ENCODE data around the gene METTL24.
A peak's percentile ranks its signal among the peaks of the same experiment; 100 is the strongest.

Gene METTL24

GRCh38 chr6:110341663-110342596, 16.2 kb downstream of the METTL24 start:
- peaks cover 1% of the 10 kb centered on the region for H3K27me3 ChIP-seq (replicated peaks; ENCODE audit: control insufficient read depth, insufficient read depth, low read length)
- TF ChIP-seq, protein P1, sequence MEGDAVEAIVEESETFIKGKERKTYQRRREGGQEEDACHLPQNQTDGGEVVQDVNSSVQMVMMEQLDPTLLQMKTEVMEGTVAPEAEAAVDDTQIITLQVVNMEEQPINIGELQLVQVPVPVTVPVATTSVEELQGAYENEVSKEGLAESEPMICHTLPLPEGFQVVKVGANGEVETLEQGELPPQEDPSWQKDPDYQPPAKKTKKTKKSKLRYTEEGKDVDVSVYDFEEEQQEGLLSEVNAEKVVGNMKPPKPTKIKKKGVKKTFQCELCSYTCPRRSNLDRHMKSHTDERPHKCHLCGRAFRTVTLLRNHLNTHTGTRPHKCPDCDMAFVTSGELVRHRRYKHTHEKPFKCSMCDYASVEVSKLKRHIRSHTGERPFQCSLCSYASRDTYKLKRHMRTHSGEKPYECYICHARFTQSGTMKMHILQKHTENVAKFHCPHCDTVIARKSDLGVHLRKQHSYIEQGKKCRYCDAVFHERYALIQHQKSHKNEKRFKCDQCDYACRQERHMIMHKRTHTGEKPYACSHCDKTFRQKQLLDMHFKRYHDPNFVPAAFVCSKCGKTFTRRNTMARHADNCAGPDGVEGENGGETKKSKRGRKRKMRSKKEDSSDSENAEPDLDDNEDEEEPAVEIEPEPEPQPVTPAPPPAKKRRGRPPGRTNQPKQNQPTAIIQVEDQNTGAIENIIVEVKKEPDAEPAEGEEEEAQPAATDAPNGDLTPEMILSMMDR (IDR thresholded peaks at IDR 0.05; ENCODE audit: insufficient read depth, low read length, poor library complexity, severe bottlenecking), result peak; percentile 38
- no peak overlapping the region for H3K4me3 ChIP-seq (replicated peaks; ENCODE audit: low read depth, low read length)
- DNase-seq (ENCODE audit: extremely low read depth, insufficient read length), result no peak
- H3K36me3 ChIP-seq (ENCODE audit: control insufficient read depth, insufficient read depth, low read length), result no peaks in the 10 kb centered on the region

GRCh38 chr6:110341067-110341466, 17.1 kb downstream of the METTL24 start:
- peaks cover 1% of the 10 kb centered on the region for H3K27me3 ChIP-seq (replicated peaks; ENCODE audit: control insufficient read depth, insufficient read depth, low read length)
- no peak overlapping the region for H3K4me3 ChIP-seq (replicated peaks; ENCODE audit: low read depth, low read length)
- TF ChIP-seq, protein P1 (IDR thresholded peaks at IDR 0.05; ENCODE audit: insufficient read depth, low read length, poor library complexity, severe bottlenecking), result no peak
- H3K36me3 ChIP-seq (ENCODE audit: control insufficient read depth, insufficient read depth, low read length), result no peaks in the 10 kb centered on the region
- no peak for DNase-seq (ENCODE audit: extremely low read depth, insufficient read length)

GRCh38 chr6:110340392-110340965, 17.7 kb downstream of the METTL24 start:
- no peak for DNase-seq (ENCODE audit: extremely low read depth, insufficient read length)
- no peaks in the 10 kb centered on the region for H3K36me3 ChIP-seq (ENCODE audit: control insufficient read depth, insufficient read depth, low read length)
- TF ChIP-seq, protein P1 (IDR thresholded peaks at IDR 0.05; ENCODE audit: insufficient read depth, low read length, poor library complexity, severe bottlenecking), result no peak
- peaks cover 1% of the 10 kb centered on the region for H3K27me3 ChIP-seq (replicated peaks; ENCODE audit: control insufficient read depth, insufficient read depth, low read length)
- no peak overlapping the region for H3K4me3 ChIP-seq (replicated peaks; ENCODE audit: low read depth, low read length)

GRCh38 chr6:110338820-110339470, 19.2 kb downstream of the METTL24 start:
- Histone ChIP-seq H3K36me3 (ENCODE audit: control insufficient read depth, insufficient read depth, low read length) (no peaks in the 10 kb centered on the region), H3K27me3 (replicated peaks; ENCODE audit: control insufficient read depth, insufficient read depth, low read length) (peaks cover 1% of the 10 kb centered on the region), H3K4me3 (replicated peaks; ENCODE audit: low read depth, low read length) (no peak overlapping the region)
- TF ChIP-seq, protein P1 (IDR thresholded peaks at IDR 0.05; ENCODE audit: insufficient read depth, low read length, poor library complexity, severe bottlenecking), result no peak
- no peak for DNase-seq (ENCODE audit: extremely low read depth, insufficient read length)

- Histone ChIP-seq H3K36me3 (ENCODE audit: control insufficient read depth, insufficient read depth, low read length) (no peaks in the 10 kb centered on the region), H3K27me3 (replicated peaks; ENCODE audit: control insufficient read depth, insufficient read depth, low read length) (peaks cover 1% of the 10 kb centered on the region), H3K4me3 (replicated peaks; ENCODE audit: low read depth, low read length) (no peak overlapping the region)
- DNase-seq (ENCODE audit: extremely low read depth, insufficient read length), result no peak
- TF ChIP-seq, protein P1 (IDR thresholded peaks at IDR 0.05; ENCODE audit: insufficient read depth, low read length, poor library complexity, severe bottlenecking), result no peak
Measured at GRCh38 chr6:110337486-110337885, 20.7 kb downstream of the METTL24 start.
